Activated T-helper 2 cell treated with anti-CD3 and anti-CD28 coated beads, Interferon-gamma antibody, Interleukin-2, Interleukin-4, amounts not matched to agents 10 μg/mL and 5 μg/mL and 100 μg/mL, durations not matched to agents 14 hours and 24 hours and 36 hours (primary cell): Measurements from ENCODE around the gene KCNS3. TPM values are rescaled to one million over a fixed set of nuclear protein-coding genes. Genes with fewer than 3 reads are reported as not detected.

Experiments used
- DNase-seq: peaks from one replicate; pipeline ENCODE4 v3.0.0; 2021; ENCODE audit warnings: low spot score
- H3K27ac Mint-ChIP-seq: one replicate; pipeline ENCODE4 v1.8.0; 2021; ENCODE audit warnings: mixed read lengths
- H3K27me3 Mint-ChIP-seq: one replicate; pipeline ENCODE4 v1.8.0; 2021; ENCODE audit warnings: low read depth, mixed read lengths
- H3K36me3 Mint-ChIP-seq: one replicate; pipeline ENCODE4 v1.8.0; 2021; ENCODE audit warnings: low read depth, mixed read lengths
- H3K4me1 Mint-ChIP-seq: one replicate; pipeline ENCODE4 v1.8.0; 2021; ENCODE audit warnings: low read depth, mixed read lengths
- H3K4me3 Mint-ChIP-seq: one replicate; pipeline ENCODE4 v1.8.0; 2021; ENCODE audit warnings: low read depth, mild to moderate bottlenecking, moderate library complexity, mixed read lengths
- H3K9me3 Mint-ChIP-seq: one replicate; pipeline ENCODE4 v1.8.0; 2021; ENCODE audit warnings: mixed read lengths
- intact Hi-C: fragments of 100-400 bp; cut with micrococcal nuclease; formaldehyde crosslinking; loops from one replicate; pipeline ENCODE4 v1.15.1; 2023
- total RNA-seq: library from RNA; stranded (reverse); gene quantifications from 2 replicates; pipeline ENCODE4 v1.2.3, GENCODE V29; 2022

The KCNS3 gene
- total RNA-seq, 1 donor from 2014 or later, result 0.48 TPM

DNA sequence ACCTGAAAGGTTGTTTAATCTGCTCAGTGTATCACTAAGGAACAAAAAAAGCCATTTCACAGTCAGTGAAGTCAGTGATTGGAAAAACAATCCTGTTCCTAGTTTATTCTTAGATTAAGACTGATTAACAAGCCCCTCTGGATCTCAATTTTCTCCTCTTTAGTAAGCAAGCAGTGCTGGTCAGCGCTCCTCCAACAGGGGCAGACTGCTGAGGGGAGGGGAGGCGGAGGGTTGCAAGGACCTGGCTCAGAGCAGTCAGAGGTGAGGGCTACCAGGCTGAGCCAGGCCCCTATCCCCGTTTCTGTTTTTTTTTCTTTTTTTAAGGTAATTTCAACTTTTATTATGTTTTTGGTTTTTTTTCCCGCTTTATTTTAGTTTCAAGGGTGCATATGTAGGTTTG is 24.7 kb upstream of the KCNS3 start:
- Mint-ChIP-seq H3K4me1 (no peaks in the 10 kb centered on the region), H3K4me3 (no peak overlapping the region), H3K27ac (no peak overlapping the region), H3K9me3 (no peaks in the 10 kb centered on the region), H3K27me3 (peaks cover 8% of the 10 kb centered on the region), H3K36me3 (no peaks in the 10 kb centered on the region)
- no peak for DNase-seq
- intact Hi-C loops, result loop anchor here (5.0 to 10.0 kb wide), 2 partner anchors 294 to 521 kb away; no protein-coding TSS in a partner anchor

DNA sequence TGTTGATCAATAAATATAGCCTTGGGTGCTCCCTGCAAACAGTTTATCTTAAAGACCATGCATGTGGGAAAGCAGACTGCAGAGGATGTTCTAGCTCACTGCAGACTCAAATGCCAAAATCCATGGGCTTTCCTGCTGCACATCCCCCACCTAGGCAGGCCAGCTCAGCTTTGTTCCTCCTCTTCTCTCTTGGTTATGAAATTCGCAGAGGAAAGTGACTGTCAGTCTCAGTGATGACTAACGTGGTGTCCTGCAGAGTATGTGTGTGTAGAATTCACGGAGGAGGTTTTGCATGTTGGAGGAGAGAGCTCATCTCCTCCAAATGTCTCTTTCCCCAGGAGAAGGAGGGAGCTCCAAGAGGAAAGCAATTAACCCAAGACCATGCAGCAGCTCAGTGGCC is 21.4 kb upstream of the KCNS3 start:
- Mint-ChIP-seq H3K27ac (no peak overlapping the region), H3K9me3 (no peaks in the 10 kb centered on the region), H3K4me1 (no peaks in the 10 kb centered on the region), H3K27me3 (peaks cover 8% of the 10 kb centered on the region), H3K4me3 (no peak overlapping the region), H3K36me3 (no peaks in the 10 kb centered on the region)
- no peak for DNase-seq
- intact Hi-C loops, result loop anchor here (10.0 kb wide), 1 partner anchor 518 kb away; no protein-coding TSS in a partner anchor

DNA sequence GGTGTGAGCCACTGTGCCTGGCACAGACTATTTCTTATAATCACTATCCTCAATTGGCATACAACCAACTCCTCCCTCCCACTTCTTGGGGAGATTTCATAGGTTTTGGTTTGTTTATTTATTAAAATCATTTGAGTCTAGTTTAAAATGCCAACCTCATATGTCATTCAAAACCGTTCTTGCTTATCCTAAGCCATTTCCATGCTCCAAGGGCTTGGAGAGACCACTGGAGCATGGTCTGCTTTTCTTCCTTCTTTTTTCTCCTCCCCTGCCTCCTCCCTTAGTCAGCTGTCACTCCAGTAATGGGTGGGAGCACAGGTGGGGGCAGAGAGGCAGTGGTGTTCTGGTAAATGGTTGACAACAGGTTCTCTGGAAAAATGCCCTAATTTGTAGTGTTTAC is 20.4 kb upstream of the KCNS3 start:
- Mint-ChIP-seq H3K27me3 (peaks cover 8% of the 10 kb centered on the region), H3K27ac (no peak overlapping the region), H3K4me1 (no peaks in the 10 kb centered on the region), H3K9me3 (no peaks in the 10 kb centered on the region), H3K4me3 (no peak overlapping the region), H3K36me3 (no peaks in the 10 kb centered on the region)
- no peak for DNase-seq
- intact Hi-C loops, result loop anchor here (10.0 kb wide), 1 partner anchor 517 kb away; no protein-coding TSS in a partner anchor

DNA sequence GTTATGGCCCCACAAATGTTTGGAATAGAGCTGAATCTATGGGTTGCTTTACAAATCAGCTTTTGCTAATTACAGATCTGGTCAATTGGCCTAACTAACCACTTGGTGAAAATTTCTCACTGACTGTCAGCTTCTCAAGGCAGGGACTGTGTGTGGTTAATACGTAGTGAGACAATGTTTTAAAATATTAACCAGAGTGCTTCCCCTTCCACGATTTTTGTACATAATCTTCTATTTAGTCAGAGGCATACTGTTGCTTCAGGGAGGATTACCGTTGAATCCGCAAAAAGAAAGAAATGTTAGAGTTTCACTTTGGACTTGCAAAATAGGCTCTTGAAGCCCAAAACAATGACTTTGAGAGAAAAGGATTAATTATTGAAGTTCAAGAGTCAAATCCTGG is 14.9 kb upstream of the KCNS3 start:
- intact Hi-C loops, result no loop called here
- DNase-seq, result no peak
- H3K4me3 Mint-ChIP-seq, result no peak overlapping the region
- no peak overlapping the region for H3K27ac Mint-ChIP-seq
- no peaks in the 10 kb centered on the region for H3K4me1 Mint-ChIP-seq
- peaks cover under 1% of the 10 kb centered on the region for H3K27me3 Mint-ChIP-seq
- no peaks in the 10 kb centered on the region for H3K36me3 Mint-ChIP-seq
- no peaks in the 10 kb centered on the region for H3K9me3 Mint-ChIP-seq

GRCh38 chr2:17864676-17865075 is 13.8 kb upstream of the KCNS3 start:
- intact Hi-C loops, result no loop called here
- H3K4me1 Mint-ChIP-seq, result no peaks in the 10 kb centered on the region
- no peaks in the 10 kb centered on the region for H3K9me3 Mint-ChIP-seq

DNA sequence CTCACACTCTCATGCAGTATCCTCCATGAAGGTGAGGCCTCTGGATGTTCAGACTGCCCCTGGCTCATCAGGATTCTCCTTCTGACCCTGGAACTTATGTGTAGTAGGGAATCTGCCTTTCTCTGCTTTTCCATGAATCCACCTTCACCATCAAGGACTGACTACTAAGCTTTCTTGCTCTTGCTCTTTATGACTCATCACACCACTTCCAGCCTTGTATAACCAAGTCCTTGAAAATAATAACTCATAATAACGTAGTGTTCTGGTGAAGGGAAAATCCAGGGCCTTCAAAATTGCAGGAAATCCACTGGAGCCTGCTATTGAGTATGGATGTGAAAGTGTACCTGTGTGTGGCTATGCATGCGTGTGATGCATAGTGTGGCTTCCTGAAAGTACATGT is 11.3 kb upstream of the KCNS3 start:
- Mint-ChIP-seq H3K9me3 (no peaks in the 10 kb centered on the region), H3K4me3 (no peak overlapping the region), H3K27me3 (no peaks in the 10 kb centered on the region), H3K36me3 (no peaks in the 10 kb centered on the region), H3K27ac (no peak overlapping the region), H3K4me1 (no peaks in the 10 kb centered on the region)
- intact Hi-C loops, result no loop called here
- DNase-seq, result no peak

More at GRCh38 chr2:17864676-17865075, 13.8 kb upstream of the KCNS3 start:
- Mint-ChIP-seq H3K27me3 (no peaks in the 10 kb centered on the region), H3K36me3 (no peaks in the 10 kb centered on the region), H3K4me3 (no peak overlapping the region), H3K27ac (no peak overlapping the region)
- no peak for DNase-seq

DNA sequence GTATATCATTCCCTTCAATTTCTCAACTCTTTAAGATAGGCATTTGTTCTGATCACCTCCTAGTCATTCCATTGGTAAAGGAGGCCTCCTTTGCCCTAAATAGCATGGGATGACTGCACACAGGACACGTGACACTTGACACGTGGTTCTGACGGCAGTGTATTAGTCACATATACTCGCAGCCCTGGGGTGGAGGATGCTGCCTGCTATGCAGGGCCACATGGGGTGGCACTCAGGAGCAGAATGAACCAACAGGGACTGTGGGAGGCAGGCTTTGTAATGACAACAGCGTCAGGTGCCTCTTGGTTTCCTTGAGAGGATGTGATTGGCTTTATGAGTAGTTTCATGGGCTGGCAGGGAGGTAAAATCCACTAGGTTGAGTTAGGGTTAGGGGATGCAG is 9.3 kb upstream of the KCNS3 start:
- no peak for DNase-seq
- intact Hi-C loops, result no loop called here
- Mint-ChIP-seq H3K4me3 (no peak overlapping the region), H3K9me3 (no peaks in the 10 kb centered on the region), H3K4me1 (no peaks in the 10 kb centered on the region), H3K27ac (no peak overlapping the region), H3K36me3 (no peaks in the 10 kb centered on the region), H3K27me3 (peaks cover 4% of the 10 kb centered on the region)

DNA sequence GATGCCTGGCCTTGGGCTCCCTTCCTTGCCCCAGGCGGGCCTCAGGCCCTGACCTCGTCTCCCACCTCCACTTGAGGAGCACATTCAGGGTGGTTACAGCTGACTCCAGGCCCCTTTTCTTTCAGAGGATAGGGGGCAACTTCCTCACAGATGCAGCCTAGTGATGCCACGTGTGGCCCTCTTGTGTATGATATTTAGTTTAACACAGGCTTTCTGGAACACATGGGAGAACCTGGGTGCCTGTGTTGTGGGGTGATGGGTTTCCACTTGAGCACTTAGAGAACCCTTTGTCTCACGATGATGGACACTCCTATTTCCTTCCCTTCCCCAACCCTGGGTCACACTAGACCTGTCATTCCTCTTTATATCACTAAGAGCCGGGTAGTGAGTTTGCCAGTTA is 6.8 kb upstream of the KCNS3 start:
- Mint-ChIP-seq H3K27me3 (peaks cover 18% of the 10 kb centered on the region), H3K27ac (no peak overlapping the region), H3K4me3 (no peak overlapping the region), H3K36me3 (no peaks in the 10 kb centered on the region), H3K9me3 (no peaks in the 10 kb centered on the region), H3K4me1 (no peaks in the 10 kb centered on the region)
- intact Hi-C loops, result no loop called here
- no peak for DNase-seq

GRCh38 chr2:17873021-17873420 is 5.4 kb upstream of the KCNS3 start:
- no peak for DNase-seq
- no peak overlapping the region for H3K27ac Mint-ChIP-seq
- peaks cover 3% of the 10 kb centered on the region for H3K4me1 Mint-ChIP-seq
- no peaks in the 10 kb centered on the region for H3K36me3 Mint-ChIP-seq
- H3K9me3 Mint-ChIP-seq, result no peaks in the 10 kb centered on the region
- peaks cover 32% of the 10 kb centered on the region for H3K27me3 Mint-ChIP-seq
- intact Hi-C loops, result no loop called here
- H3K4me3 Mint-ChIP-seq, result no peak overlapping the region

DNA sequence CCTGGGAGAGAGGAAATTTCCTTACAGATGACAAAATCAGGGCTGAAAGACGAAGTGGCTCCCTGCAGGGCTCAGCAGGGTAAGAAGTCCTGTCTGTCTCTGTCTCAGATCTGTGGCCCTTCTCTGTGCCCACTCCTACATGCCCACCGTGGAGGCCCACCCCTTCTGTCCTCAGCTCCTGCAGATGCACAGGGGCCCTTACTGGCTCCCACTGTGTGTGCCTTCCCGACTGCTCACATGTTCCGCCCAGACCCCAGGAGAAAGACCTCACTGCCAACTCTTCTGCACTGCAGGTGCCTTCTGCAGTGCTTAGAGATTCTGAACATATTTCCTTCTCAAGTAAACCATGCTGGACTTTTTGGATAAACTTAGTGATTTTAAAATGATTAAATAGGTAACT is 1.9 kb upstream of the KCNS3 start:
- H3K27ac Mint-ChIP-seq, result no peak overlapping the region
- H3K9me3 Mint-ChIP-seq, result no peaks in the 10 kb centered on the region
- H3K4me3 Mint-ChIP-seq, result no peak overlapping the region
- H3K36me3 Mint-ChIP-seq, result no peaks in the 10 kb centered on the region
- intact Hi-C loops, result loop anchor here (5.0 kb wide), 1 partner anchor 334 kb away; the partner anchor contains the start of gene VSNL1
- no peak for DNase-seq
- peaks cover 56% of the 10 kb centered on the region for H3K27me3 Mint-ChIP-seq
- H3K4me1 Mint-ChIP-seq, result peaks cover 3% of the 10 kb centered on the region

DNA sequence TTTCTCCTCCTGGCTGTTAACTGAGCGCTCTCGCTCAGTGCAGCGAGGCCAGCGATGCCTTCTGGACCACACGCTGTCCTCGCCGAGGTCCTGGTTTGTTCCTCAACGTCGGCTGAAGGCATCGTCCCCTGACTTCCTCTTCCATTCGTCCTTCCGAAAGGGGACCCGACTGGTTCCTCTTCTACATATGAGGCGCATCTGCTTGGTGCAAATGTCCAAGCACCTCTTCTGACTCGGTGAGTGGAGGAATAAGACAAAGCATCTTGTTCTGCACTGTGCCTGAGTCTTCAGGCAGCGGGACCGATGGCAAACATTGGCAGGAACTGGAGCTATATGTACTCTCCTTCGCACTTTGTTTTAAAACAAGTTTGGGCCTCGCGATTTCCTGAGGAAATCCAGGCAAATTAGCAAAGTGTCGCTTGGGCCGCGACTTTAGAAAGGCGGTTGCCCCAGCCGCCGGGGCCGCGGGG is 621 bp upstream of the KCNS3 start:
- H3K9me3 Mint-ChIP-seq, result no peaks in the 10 kb centered on the region
- peaks cover 3% of the 10 kb centered on the region for H3K4me1 Mint-ChIP-seq
- peaks cover 65% of the 10 kb centered on the region for H3K27me3 Mint-ChIP-seq
- no peaks in the 10 kb centered on the region for H3K36me3 Mint-ChIP-seq
- H3K27ac Mint-ChIP-seq, result no peak overlapping the region
- H3K4me3 Mint-ChIP-seq, result peak overlapping the region; percentile 72
- DNase-seq, result no peak
- intact Hi-C loops, result loop anchor here (2.0 to 5.0 kb wide), 2 partner anchors 125 to 336 kb away; partner anchors contain the start of genes SMC6 and VSNL1

DNA sequence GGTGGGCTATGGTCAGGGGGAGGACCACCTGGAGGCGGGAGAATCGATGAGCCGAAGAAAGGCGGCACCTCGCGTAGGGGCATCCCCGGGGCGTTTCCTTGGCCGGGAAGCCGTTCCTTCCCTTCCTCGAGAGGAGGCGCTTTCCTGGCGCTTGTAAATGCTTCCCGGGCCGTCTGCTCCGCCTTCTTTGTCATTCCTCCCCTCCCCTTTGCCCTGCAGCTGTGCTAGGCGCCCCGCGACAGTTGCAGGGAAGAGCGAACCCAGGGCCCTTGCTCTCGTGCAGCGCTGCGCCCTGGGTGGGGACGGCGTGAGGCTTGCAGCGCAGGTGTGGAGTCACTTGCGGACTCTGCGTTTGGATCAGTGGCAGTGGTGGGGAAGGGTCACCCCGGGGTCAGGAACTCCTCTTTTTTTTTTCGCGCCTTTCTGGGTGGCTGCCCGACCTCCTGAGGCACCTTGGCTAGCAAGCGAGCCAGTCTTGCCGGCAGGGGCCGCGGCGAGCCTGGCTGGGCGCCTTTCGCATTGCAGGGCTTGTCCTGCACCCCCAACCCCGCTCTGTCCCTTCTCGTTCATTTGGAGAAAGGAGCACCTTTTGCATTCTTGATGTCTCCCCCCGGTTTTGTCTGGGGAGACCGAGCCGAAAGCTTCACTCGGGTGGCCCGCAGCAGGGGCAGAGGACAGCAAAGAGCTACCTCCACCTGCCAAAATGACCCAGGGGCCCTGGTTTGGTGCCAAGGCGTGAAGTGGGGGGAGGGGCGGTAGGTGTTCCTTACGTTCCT is 858 bp downstream of the KCNS3 start:
- no peak for DNase-seq
- H3K4me3 Mint-ChIP-seq, result peak overlapping the region; percentile 67
- intact Hi-C loops, result loop anchor here (2.0 to 5.0 kb wide), 2 partner anchors 127 to 337 kb away; partner anchors contain the start of genes SMC6 and VSNL1

DNA sequence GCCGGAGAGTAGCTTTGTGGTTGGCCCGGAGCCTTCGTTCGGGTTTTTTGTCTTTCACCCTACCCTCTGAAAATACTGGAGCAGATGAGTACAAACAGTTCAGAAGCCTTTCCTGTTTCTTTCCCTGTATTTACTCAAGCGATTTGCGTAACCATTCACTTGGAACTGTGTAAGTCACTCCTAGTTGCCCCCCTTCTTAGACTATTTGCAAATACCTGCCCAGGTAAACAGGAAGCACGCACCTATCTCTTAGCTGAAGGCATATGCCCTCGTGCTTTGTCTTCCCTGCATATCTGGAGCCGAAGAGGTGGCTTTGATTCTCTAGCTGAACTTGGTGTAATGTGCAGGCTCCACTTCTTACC is 1.4 kb downstream of the KCNS3 start:
- H3K4me3 Mint-ChIP-seq, result no peak overlapping the region
- intact Hi-C loops, result loop anchor here (2.0 to 5.0 kb wide), 2 partner anchors 127 to 338 kb away; partner anchors contain the start of genes SMC6 and VSNL1
- no peaks in the 10 kb centered on the region for H3K9me3 Mint-ChIP-seq
- H3K27ac Mint-ChIP-seq, result no peak overlapping the region
- H3K36me3 Mint-ChIP-seq, result no peaks in the 10 kb centered on the region
- no peak for DNase-seq
- peaks cover 61% of the 10 kb centered on the region for H3K27me3 Mint-ChIP-seq
- H3K4me1 Mint-ChIP-seq, result peaks cover 3% of the 10 kb centered on the region

More for the DNA sequence above, 858 bp downstream of the KCNS3 start:
- Mint-ChIP-seq H3K27ac (no peak overlapping the region), H3K27me3 (peaks cover 61% of the 10 kb centered on the region), H3K9me3 (no peaks in the 10 kb centered on the region), H3K36me3 (no peaks in the 10 kb centered on the region), H3K4me1 (peaks cover 3% of the 10 kb centered on the region)
